Suprapubic skin (tissue), 4 donors: ENCODE measurements around the gene CGNL1. TPM values are rescaled to one million over a fixed set of nuclear protein-coding genes. Genes with fewer than 3 reads are reported as not detected.

Experiments used
- DNase-seq, 2 donors: peaks; one replicate each; pipeline ENCODE4 v3.0.0-alpha.2; 2019; ENCODE audit warnings: low spot score in 2 of 2
- H3K27ac ChIP-seq: fragments of 200-600 bp; sonication (generic); one replicate; pipeline ENCODE4 v1.5.1; 2019
- H3K27me3 ChIP-seq: fragments of 200-600 bp; sonication (generic); one replicate; pipeline ENCODE4 v1.5.1; 2019
- H3K36me3 ChIP-seq: fragments of 200-600 bp; sonication (generic); one replicate; pipeline ENCODE4 v1.5.1; 2019
- H3K4me1 ChIP-seq: fragments of 200-600 bp; sonication (generic); one replicate; pipeline ENCODE4 v1.5.1; 2019
- H3K4me3 ChIP-seq: fragments of 200-600 bp; sonication (generic); one replicate; pipeline ENCODE4 v1.5.1; 2019; ENCODE audit warnings: mild to moderate bottlenecking
- H3K9me3 ChIP-seq: fragments of 200-600 bp; sonication (generic); one replicate; pipeline ENCODE4 v1.5.1; 2019
- EP300 ChIP-seq: sonication (generic); formaldehyde crosslinking; IDR thresholded peaks from one replicate; pipeline ENCODE4 v1.6.1; 2017; ENCODE audit warnings: antibody characterized with exemption
- POLR2A ChIP-seq, 2 donors: fragments of 450-650 bp; IDR thresholded peaks; one replicate each; pipeline ENCODE4 v1.6.1; 2017; ENCODE audit warnings: antibody characterized with exemption in 2 of 2, mild to moderate bottlenecking in 2 of 2, moderate library complexity in 2 of 2
- POLR2AphosphoS5 ChIP-seq, 3 donors: sonication (generic); formaldehyde crosslinking; IDR thresholded peaks; one replicate each; pipeline ENCODE4 v1.6.1; 2017; ENCODE audit warnings: antibody characterized with exemption in 3 of 3
- WGBS: methylation state at CpG from one replicate; pipeline ENCODE4 v1.1.5; 2018; 5-methylcytosine and 5-hydroxymethylcytosine counted together
- total RNA-seq, 4 donors: library from RNA; depleted of rRNA; stranded (reverse); fragments of >200 nt; gene quantifications; one replicate each; pipeline ENCODE4 v1.1.0, GENCODE V29; 2016
- TF ChIP-seq, protein P1 (sequence below), 2 donors: fragments of 200-600 bp in 1 of 2; fragments of 450-650 bp in 1 of 2; sonication (generic) in 1 of 2; IDR thresholded peaks; one replicate each; pipeline ENCODE4 v1.5.1; 2016 to 2019; ENCODE audit warnings: antibody characterized with exemption in 2 of 2, mild to moderate bottlenecking in 1 of 2, moderate library complexity in 1 of 2

CGNL1 gene
- total RNA-seq, 4 donors from 2014 or later = 7.1 to 27.0 (median 14.2) TPM

DNA sequence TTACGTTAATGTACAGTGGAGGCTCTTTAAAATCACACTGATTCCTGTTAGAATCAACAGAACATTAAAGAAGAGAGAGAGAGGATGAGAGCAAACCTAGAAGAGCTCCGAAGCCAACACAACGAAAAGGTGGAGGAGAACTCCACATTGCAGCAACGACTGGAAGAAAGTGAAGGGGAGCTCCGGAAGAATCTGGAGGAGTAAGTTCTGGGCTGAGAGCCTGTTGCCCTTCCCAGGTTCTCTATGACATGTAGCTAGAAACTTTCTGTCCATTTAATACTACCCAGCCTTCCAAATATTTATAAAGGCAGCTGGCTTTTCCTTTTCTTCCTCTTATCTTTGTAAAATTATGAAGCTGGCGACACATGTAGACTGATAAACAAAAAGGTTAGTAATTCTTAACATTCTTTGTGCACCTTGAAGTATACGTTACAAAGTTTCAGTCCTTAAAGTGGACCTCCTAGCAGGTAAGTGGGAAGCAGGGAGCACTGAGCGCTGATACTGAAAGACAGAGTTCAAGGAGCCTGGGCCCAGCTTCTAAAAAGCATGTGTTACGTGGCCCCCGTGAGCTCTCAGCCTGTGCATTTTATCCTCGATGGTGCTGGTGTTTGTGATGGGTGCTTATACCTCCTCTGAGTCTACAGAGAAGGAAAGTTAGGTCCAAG, 75.9 kb downstream of the CGNL1 start:
- Histone ChIP-seq H3K27ac (no peak overlapping the region), H3K9me3 (no peaks in the 10 kb centered on the region), H3K36me3 (peaks cover 16% of the 10 kb centered on the region), H3K4me3 (no peak overlapping the region), H3K27me3 (no peaks in the 10 kb centered on the region), H3K4me1 (no peaks in the 10 kb centered on the region)
- WGBS = 93% methylated on average over 11 of the region's 11 CpGs
- no peak for DNase-seq
- no peak for TF ChIP-seq POLR2AphosphoS5 (IDR thresholded peaks at IDR 0.05)
- TF ChIP-seq POLR2A (IDR thresholded peaks at IDR 0.05) = no peak
- no peak for TF ChIP-seq EP300
- TF ChIP-seq, protein P1, sequence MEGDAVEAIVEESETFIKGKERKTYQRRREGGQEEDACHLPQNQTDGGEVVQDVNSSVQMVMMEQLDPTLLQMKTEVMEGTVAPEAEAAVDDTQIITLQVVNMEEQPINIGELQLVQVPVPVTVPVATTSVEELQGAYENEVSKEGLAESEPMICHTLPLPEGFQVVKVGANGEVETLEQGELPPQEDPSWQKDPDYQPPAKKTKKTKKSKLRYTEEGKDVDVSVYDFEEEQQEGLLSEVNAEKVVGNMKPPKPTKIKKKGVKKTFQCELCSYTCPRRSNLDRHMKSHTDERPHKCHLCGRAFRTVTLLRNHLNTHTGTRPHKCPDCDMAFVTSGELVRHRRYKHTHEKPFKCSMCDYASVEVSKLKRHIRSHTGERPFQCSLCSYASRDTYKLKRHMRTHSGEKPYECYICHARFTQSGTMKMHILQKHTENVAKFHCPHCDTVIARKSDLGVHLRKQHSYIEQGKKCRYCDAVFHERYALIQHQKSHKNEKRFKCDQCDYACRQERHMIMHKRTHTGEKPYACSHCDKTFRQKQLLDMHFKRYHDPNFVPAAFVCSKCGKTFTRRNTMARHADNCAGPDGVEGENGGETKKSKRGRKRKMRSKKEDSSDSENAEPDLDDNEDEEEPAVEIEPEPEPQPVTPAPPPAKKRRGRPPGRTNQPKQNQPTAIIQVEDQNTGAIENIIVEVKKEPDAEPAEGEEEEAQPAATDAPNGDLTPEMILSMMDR (IDR thresholded peaks at IDR 0.05) = no peak

DNA sequence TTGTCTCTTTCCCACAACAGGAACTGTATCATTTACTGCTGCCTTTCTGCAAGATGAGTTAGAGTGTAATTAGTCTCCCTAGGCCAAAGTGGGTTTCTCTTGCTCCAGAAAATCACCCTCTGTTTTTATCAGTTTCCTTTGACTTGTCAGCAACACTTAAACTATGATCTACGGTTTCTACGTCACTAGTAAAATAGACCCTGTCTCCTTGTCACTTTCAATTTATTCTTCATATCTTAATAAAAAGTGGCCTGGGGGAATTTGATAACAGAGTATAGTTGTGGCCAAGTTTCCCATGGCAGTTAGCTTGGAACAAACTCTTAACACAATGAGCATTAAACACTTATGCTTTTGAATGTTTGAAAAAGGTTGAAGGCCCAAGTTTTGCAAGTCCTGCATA, 79.6 kb downstream of the CGNL1 start:
- peaks cover 16% of the 10 kb centered on the region for H3K36me3 ChIP-seq
- no peaks in the 10 kb centered on the region for H3K27me3 ChIP-seq
- TF ChIP-seq EP300 (no peak), POLR2A (IDR thresholded peaks at IDR 0.05) (no peak), POLR2AphosphoS5 (IDR thresholded peaks at IDR 0.05) (no peak)
- TF ChIP-seq, protein P1 (IDR thresholded peaks at IDR 0.05) = no peak
- H3K4me1 ChIP-seq = no peaks in the 10 kb centered on the region
- WGBS = 89% methylated on average over 2 of the region's 2 CpGs
- H3K4me3 ChIP-seq = no peak overlapping the region
- no peak for DNase-seq
- no peak overlapping the region for H3K27ac ChIP-seq
- no peaks in the 10 kb centered on the region for H3K9me3 ChIP-seq

DNA sequence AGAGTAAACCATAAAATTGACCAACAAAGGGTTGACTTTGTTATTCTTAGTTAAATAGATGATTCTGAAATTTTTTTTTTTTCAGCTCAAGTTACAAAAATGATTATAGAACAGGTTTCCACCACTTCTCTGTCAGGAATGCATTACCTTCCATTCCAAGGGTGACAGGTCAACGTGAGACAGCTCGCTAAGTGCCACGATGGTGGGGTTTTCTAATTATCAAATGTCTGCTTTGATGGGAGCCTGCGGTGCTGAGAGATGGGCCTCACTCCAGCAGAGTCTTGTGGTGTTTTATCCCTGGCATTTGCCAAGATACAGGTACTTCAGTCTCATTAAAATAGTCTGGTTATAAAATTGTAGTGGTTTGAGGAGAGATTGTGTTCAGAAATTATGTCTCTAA, 80.3 kb downstream of the CGNL1 start:
- no peaks in the 10 kb centered on the region for H3K9me3 ChIP-seq
- no peak for DNase-seq
- 71% methylated on average over 4 of the region's 4 CpGs for WGBS
- H3K4me1 ChIP-seq = no peaks in the 10 kb centered on the region
- no peaks in the 10 kb centered on the region for H3K27me3 ChIP-seq
- TF ChIP-seq POLR2A (IDR thresholded peaks at IDR 0.05) = no peak
- TF ChIP-seq EP300 = no peak
- TF ChIP-seq, protein P1 (IDR thresholded peaks at IDR 0.05) = no peak
- TF ChIP-seq POLR2AphosphoS5 (IDR thresholded peaks at IDR 0.05) = no peak
- H3K36me3 ChIP-seq = peaks cover 16% of the 10 kb centered on the region
- H3K4me3 ChIP-seq = no peak overlapping the region
- H3K27ac ChIP-seq = no peak overlapping the region

DNA sequence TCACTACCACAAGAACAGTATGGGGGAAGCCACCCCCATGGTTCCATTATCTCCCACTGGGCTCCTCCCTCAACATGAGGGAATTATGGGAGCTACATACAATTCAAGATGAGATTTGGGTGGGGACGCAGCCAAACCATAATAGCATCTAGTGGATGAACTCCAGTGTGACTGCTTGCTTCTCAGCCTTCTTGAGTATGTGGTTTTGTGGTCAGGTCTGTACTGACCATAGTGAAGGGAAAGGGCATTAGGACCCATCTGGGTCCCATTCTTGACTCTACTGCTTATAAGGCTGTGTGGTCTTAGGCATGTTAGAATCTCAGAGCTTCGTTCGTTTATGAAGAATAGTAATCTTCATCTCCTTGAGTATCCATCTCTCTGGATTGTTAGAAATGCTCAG, 81.4 kb downstream of the CGNL1 start:
- TF ChIP-seq POLR2AphosphoS5 (IDR thresholded peaks at IDR 0.05) = no peak
- no peak for TF ChIP-seq POLR2A (IDR thresholded peaks at IDR 0.05)
- TF ChIP-seq, protein P1 (IDR thresholded peaks at IDR 0.05) = no peak
- no peak for TF ChIP-seq EP300
- Histone ChIP-seq H3K4me3 (no peak overlapping the region), H3K27ac (no peak overlapping the region), H3K4me1 (peaks cover 7% of the 10 kb centered on the region), H3K27me3 (no peaks in the 10 kb centered on the region), H3K36me3 (peaks cover 8% of the 10 kb centered on the region), H3K9me3 (no peaks in the 10 kb centered on the region)
- no peak for DNase-seq
- WGBS = 93% methylated on average over 3 of the region's 3 CpGs

DNA sequence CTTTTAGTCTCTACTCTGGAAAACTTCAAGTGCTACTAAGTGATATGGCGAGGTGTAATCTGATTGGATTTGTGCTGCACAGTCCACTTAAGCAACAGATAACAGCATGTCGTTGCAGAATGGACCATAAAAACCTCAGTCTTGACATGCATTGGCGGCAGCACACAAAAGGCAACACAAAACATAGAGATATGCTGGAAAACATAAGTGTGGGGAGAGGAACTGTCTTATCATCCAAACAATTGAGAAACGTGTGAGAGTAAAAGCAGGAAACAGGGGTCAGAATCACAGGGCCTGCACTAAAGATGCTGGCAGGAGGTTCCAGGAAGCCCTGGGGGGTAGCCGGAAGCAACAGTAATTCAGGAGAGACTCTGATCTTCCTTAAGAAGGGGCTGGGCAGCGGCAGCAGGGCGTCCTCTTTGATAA, 82.1 kb downstream of the CGNL1 start:
- H3K4me3 ChIP-seq = no peak overlapping the region
- H3K27ac ChIP-seq = no peak overlapping the region
- H3K27me3 ChIP-seq = no peaks in the 10 kb centered on the region
- 74% methylated on average over 7 of the region's 7 CpGs for WGBS
- H3K36me3 ChIP-seq = peaks cover 4% of the 10 kb centered on the region
- no peak for DNase-seq
- TF ChIP-seq, protein P1 (IDR thresholded peaks at IDR 0.05) = no peak
- no peak for TF ChIP-seq POLR2AphosphoS5 (IDR thresholded peaks at IDR 0.05)
- TF ChIP-seq EP300 = no peak
- no peak for TF ChIP-seq POLR2A (IDR thresholded peaks at IDR 0.05)
- H3K9me3 ChIP-seq = no peaks in the 10 kb centered on the region
- H3K4me1 ChIP-seq = peaks cover 13% of the 10 kb centered on the region
